WTC11 (cell line): Measurements from ENCODE around the gene FCN2. TPM values are rescaled to one million over a fixed set of nuclear protein-coding genes. Genes with fewer than 3 reads are reported as not detected.

Source experiments
- ATAC-seq: fragments of 200-7000 bp; cut with Tn5 transposase; 2 replicates; pipeline ENCODE4 v1.10.0; 2021; ENCODE audit warnings: mild to moderate bottlenecking, moderate library complexity
- CTCF ChIA-PET: fragments of 300-600 bp; sonication (Branson Sonifier 250); formaldehyde crosslinking; loops from one replicate; lab custom pipeline; 2021; ENCODE audit warnings: antibody characterized with exemption; lab: Charles Lee
- POLR2A ChIA-PET: fragments of 350-600 bp; sonication (Branson Sonifier 250); formaldehyde crosslinking; loops from one replicate; lab custom pipeline; 2021; ENCODE audit warnings: antibody characterized with exemption; lab: Charles Lee
- DNase-seq: peaks from one replicate; pipeline ENCODE4 v3.0.0; 2021; ENCODE audit warnings: low spot score
- H3K27ac Mint-ChIP-seq: 2 replicates; pipeline ENCODE4 v1.8.0; 2021; ENCODE audit warnings: mixed read lengths
- H3K27me3 Mint-ChIP-seq: 2 replicates; pipeline ENCODE4 v1.8.0; 2021; ENCODE audit warnings: low read depth, mild to moderate bottlenecking, moderate library complexity, mixed read lengths
- H3K36me3 Mint-ChIP-seq: 2 replicates; pipeline ENCODE4 v1.8.0; 2021; ENCODE audit warnings: mixed read lengths
- H3K4me1 Mint-ChIP-seq: 2 replicates; pipeline ENCODE4 v1.8.0; 2022; ENCODE audit warnings: mixed read lengths
- H3K4me3 Mint-ChIP-seq: 2 replicates; pipeline ENCODE4 v1.8.0; 2021; ENCODE audit warnings: mild to moderate bottlenecking, moderate library complexity, mixed read lengths
- H3K9me3 Mint-ChIP-seq: 2 replicates; pipeline ENCODE4 v1.8.0; 2021; ENCODE audit warnings: mixed read lengths
- FOXK1 ChIP-seq: sonication (generic); formaldehyde crosslinking; IDR thresholded peaks from 2 replicates; pipeline ENCODE4 v1.8.0; 2022; ENCODE audit warnings: mild to moderate bottlenecking, moderate library complexity, missing genetic modification reagents
- JAZF1 ChIP-seq: fragments of 250-450 bp; sonication (Bioruptor Pico); IDR thresholded peaks from 2 replicates; pipeline ENCODE4 v1.9.0; 2021; ENCODE audit warnings: moderate library complexity, mild to moderate bottlenecking, inconsistent platforms
- SMAD3 ChIP-seq: sonication (generic); formaldehyde crosslinking; IDR thresholded peaks from 2 replicates; pipeline ENCODE4 v1.8.0; 2022; ENCODE audit warnings: missing genetic modification reagents, mild to moderate bottlenecking, borderline replicate concordance
- TCF7 ChIP-seq: sonication (generic); formaldehyde crosslinking; IDR thresholded peaks from 2 replicates; pipeline ENCODE4 v1.8.0; 2022; ENCODE audit warnings: mild to moderate bottlenecking, low read depth, missing genetic modification reagents, moderate library complexity
- ZBTB21 ChIP-seq: sonication (generic); formaldehyde crosslinking; IDR thresholded peaks from 2 replicates; pipeline ENCODE4 v1.8.1; 2023; ENCODE audit warnings: mild to moderate bottlenecking, missing genetic modification reagents, borderline replicate concordance
- ZNF263 ChIP-seq: sonication (generic); formaldehyde crosslinking; IDR thresholded peaks from 2 replicates; pipeline ENCODE4 v1.8.1; 2022; ENCODE audit warnings: low read depth, mild to moderate bottlenecking, moderate library complexity, missing genetic modification reagents
- ZNF423 ChIP-seq: fragments of 250-450 bp; sonication (Bioruptor Pico); IDR thresholded peaks from 2 replicates; pipeline ENCODE4 v2.1.2; 2022; ENCODE audit warnings: mild to moderate bottlenecking, moderate library complexity
- total RNA-seq: library from RNA; stranded (reverse); gene quantifications from 3 replicates; pipeline ENCODE4 v1.2.3, GENCODE V29; 2021
- TF ChIP-seq, protein P1 (sequence below): sonication (generic); formaldehyde crosslinking; IDR thresholded peaks from 2 replicates; pipeline ENCODE4 v1.8.0; 2023; ENCODE audit warnings: missing genetic modification reagents
- TF ChIP-seq, protein P2 (sequence below): sonication (generic); formaldehyde crosslinking; IDR thresholded peaks from 2 replicates; pipeline ENCODE4 v1.8.1; 2023; ENCODE audit warnings: mild to moderate bottlenecking, missing genetic modification reagents, moderate library complexity
- TF ChIP-seq, protein P3 (sequence below): sonication (generic); formaldehyde crosslinking; IDR thresholded peaks from 2 replicates; pipeline ENCODE4 v1.8.1; 2023; ENCODE audit warnings: mild to moderate bottlenecking, moderate library complexity, missing genetic modification reagents
- TF ChIP-seq, protein P4 (sequence below): sonication (generic); formaldehyde crosslinking; IDR thresholded peaks from 2 replicates; pipeline ENCODE4 v1.8.0; 2023; ENCODE audit warnings: mild to moderate bottlenecking, missing genetic modification reagents
- TF ChIP-seq, protein P5 (sequence below): sonication (generic); formaldehyde crosslinking; IDR thresholded peaks from 2 replicates; pipeline ENCODE4 v1.8.1; 2022; ENCODE audit warnings: low read depth, mild to moderate bottlenecking, moderate library complexity, missing genetic modification reagents, borderline replicate concordance

FCN2 gene
- total RNA-seq, 1 experiment from 2014 or later: not detected

DNA sequence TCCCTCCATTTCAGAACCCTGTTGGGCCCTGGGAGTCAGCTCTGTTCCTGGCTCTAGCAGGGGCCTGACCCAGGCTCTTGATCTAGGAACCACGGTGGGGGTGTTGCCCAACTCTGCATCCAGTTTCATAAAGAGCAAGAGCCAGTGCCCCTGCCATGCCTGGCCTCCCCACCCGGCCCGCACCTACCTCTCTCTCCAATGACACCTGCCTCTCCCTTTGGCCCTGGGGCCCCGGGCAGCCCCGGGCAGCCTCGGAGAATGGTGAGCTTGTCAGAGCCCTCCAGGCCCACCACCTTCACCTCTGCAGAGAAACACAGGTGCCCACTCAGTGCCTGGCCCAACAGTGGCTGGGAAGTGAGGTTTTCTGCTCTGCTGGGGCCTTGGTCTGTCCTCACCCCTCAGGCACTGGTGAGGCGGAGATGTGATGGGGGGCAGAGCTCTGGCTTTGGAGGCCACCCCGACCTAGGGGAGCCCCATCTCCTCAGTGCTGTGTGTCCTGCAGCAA is 35.6 kb downstream of the FCN2 start:
- no peak for ATAC-seq
- peaks cover 11% of the 10 kb centered on the region for H3K36me3 Mint-ChIP-seq
- H3K4me3 Mint-ChIP-seq: no peak overlapping the region

DNA sequence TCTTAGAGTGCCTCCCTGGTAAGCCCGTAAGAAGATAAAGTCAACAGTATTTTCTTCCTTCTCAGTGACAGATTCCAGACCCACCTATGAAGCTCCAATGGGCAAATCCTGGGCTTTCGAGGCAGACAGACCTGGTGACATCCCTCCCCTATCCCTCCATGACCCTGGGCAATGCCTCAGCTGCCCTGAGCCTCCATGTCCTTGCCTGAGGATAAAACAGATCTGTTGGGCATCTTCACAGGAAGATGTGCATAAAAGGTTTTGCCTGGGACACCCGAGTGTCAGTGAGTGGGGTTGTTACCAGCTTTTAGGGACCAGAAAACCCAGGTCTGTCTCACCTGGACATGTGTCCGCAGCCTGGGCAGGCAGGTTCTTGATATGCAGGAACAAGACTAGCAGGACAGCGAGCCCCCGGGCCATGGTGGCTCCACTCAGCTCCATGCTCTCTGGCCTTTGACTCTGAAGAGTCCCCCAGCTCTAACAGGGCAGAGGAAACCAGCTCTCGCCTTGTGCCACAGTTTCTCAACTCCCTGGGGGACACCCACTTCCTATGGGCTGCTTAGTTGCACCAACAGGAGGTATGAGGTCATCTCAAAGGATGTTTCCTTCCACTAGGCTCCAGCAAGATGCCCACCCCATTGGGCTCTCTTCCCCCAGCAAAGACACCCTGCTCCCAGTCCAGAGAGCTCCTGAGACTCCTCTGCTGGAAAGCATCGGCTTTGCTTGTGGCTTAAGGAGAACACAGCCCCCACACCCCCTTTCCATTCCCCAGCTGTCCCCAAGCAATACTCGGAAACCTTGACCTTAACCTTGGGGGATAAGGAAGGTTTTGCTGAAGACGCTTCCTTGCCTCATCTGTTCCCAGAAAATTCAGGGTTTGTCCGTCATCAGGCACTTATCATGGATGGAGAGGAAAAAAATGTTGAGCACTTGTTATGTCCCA is 37.1 kb downstream of the FCN2 start, which contains the start of gene FCN1:
Gene FCN1 (minus strand): TSS at position 482 of the 943 bp plus-strand sequence. CDS start 41 bp downstream, at position 441.
- ATAC-seq: no peak
- DNase-seq: no peak
- TF ChIP-seq, protein P1, sequence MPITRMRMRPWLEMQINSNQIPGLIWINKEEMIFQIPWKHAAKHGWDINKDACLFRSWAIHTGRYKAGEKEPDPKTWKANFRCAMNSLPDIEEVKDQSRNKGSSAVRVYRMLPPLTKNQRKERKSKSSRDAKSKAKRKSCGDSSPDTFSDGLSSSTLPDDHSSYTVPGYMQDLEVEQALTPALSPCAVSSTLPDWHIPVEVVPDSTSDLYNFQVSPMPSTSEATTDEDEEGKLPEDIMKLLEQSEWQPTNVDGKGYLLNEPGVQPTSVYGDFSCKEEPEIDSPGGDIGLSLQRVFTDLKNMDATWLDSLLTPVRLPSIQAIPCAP (CRISPR knock-in tag): no peak
- TF ChIP-seq, protein P2, sequence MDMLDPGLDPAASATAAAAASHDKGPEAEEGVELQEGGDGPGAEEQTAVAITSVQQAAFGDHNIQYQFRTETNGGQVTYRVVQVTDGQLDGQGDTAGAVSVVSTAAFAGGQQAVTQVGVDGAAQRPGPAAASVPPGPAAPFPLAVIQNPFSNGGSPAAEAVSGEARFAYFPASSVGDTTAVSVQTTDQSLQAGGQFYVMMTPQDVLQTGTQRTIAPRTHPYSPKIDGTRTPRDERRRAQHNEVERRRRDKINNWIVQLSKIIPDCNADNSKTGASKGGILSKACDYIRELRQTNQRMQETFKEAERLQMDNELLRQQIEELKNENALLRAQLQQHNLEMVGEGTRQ (CRISPR knock-in tag): no peak
- TF ChIP-seq, protein P3, sequence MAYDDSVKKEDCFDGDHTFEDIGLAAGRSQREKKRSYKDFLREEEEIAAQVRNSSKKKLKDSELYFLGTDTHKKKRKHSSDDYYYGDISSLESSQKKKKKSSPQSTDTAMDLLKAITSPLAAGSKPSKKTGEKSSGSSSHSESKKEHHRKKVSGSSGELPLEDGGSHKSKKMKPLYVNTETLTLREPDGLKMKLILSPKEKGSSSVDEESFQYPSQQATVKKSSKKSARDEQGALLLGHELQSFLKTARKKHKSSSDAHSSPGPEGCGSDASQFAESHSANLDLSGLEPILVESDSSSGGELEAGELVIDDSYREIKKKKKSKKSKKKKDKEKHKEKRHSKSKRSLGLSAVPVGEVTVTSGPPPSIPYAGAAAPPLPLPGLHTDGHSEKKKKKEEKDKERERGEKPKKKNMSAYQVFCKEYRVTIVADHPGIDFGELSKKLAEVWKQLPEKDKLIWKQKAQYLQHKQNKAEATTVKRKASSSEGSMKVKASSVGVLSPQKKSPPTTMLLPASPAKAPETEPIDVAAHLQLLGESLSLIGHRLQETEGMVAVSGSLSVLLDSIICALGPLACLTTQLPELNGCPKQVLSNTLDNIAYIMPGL (CRISPR knock-in tag): no peak
- no peak for TF ChIP-seq ZBTB21 (CRISPR knock-in tag)
- TF ChIP-seq, protein P4, sequence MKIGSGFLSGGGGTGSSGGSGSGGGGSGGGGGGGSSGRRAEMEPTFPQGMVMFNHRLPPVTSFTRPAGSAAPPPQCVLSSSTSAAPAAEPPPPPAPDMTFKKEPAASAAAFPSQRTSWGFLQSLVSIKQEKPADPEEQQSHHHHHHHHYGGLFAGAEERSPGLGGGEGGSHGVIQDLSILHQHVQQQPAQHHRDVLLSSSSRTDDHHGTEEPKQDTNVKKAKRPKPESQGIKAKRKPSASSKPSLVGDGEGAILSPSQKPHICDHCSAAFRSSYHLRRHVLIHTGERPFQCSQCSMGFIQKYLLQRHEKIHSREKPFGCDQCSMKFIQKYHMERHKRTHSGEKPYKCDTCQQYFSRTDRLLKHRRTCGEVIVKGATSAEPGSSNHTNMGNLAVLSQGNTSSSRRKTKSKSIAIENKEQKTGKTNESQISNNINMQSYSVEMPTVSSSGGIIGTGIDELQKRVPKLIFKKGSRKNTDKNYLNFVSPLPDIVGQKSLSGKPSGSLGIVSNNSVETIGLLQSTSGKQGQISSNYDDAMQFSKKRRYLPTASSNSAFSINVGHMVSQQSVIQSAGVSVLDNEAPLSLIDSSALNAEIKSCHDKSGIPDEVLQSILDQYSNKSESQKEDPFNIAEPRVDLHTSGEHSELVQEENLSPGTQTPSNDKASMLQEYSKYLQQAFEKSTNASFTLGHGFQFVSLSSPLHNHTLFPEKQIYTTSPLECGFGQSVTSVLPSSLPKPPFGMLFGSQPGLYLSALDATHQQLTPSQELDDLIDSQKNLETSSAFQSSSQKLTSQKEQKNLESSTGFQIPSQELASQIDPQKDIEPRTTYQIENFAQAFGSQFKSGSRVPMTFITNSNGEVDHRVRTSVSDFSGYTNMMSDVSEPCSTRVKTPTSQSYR: no peak
- no peak for TF ChIP-seq TCF7 (CRISPR knock-in tag)
- TF ChIP-seq SMAD3 (CRISPR knock-in tag): no peak
- TF ChIP-seq ZNF263 (CRISPR knock-in tag): no peak
- no peak for TF ChIP-seq ZNF423 (CRISPR knock-in tag)
- H3K4me3 Mint-ChIP-seq: no peak within 1 kb of the TSS
- H3K36me3 Mint-ChIP-seq: peaks cover 11% of the 10 kb centered on the region
- POLR2A ChIA-PET: no interaction called here
- H3K27me3 Mint-ChIP-seq: no peaks in the 10 kb centered on the region
- CTCF ChIA-PET: interaction anchor here (1.0 kb wide), 1 partner anchor 136 kb away, joined by 3 read pairs; no protein-coding TSS in a partner anchor
- no peak within 1 kb of the TSS for H3K27ac Mint-ChIP-seq
- H3K4me1 Mint-ChIP-seq: no peaks in the 10 kb centered on the region
- H3K9me3 Mint-ChIP-seq: peaks cover 19% of the 10 kb centered on the region

More for the DNA sequence above, 35.6 kb downstream of the FCN2 start:
- CTCF ChIA-PET: interaction anchor here (1.0 kb wide), 1 partner anchor 134 kb away, joined by 3 read pairs; no protein-coding TSS in a partner anchor
- no peak for TF ChIP-seq FOXK1 (CRISPR knock-in tag)
- no peaks in the 10 kb centered on the region for H3K27me3 Mint-ChIP-seq
- peaks cover 19% of the 10 kb centered on the region for H3K9me3 Mint-ChIP-seq
- H3K27ac Mint-ChIP-seq: no peak overlapping the region
- DNase-seq: no peak
- no peaks in the 10 kb centered on the region for H3K4me1 Mint-ChIP-seq
- POLR2A ChIA-PET: no interaction called here

DNA sequence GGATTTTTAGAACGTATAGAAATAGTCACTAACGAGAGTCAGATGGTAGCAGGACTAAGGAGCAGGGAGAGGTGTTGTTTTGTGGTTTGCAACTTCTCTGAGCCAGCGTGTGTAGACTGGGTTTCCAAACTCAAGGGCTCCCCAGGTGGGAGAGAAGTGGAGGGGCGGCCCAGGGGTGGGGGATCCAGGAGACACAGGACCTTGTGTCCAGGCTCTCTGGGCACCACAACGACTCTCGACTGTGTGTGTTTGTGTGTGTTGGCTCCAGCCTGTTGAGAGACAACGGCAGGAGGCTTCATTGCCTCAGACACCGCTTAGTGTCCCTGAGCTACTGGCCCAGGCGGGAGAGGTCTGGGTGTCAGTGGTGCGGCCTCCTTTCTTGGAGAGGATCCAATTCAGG is 38.0 kb downstream of the FCN2 start:
- H3K4me1 Mint-ChIP-seq: no peaks in the 10 kb centered on the region
- H3K4me3 Mint-ChIP-seq: no peak overlapping the region
- H3K9me3 Mint-ChIP-seq: peaks cover 19% of the 10 kb centered on the region
- ATAC-seq (no peak), DNase-seq (no peak)
- no peak for TF ChIP-seq JAZF1 (CRISPR knock-in tag)
- TF ChIP-seq, protein P5, sequence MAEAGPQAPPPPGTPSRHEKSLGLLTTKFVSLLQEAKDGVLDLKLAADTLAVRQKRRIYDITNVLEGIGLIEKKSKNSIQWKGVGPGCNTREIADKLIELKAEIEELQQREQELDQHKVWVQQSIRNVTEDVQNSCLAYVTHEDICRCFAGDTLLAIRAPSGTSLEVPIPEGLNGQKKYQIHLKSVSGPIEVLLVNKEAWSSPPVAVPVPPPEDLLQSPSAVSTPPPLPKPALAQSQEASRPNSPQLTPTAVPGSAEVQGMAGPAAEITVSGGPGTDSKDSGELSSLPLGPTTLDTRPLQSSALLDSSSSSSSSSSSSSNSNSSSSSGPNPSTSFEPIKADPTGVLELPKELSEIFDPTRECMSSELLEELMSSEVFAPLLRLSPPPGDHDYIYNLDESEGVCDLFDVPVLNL (CRISPR knock-in tag): no peak
- peaks cover 11% of the 10 kb centered on the region for H3K36me3 Mint-ChIP-seq
- H3K27me3 Mint-ChIP-seq: no peaks in the 10 kb centered on the region
- CTCF ChIA-PET: no interaction called here
- POLR2A ChIA-PET: no interaction called here
- H3K27ac Mint-ChIP-seq: no peak overlapping the region
